SJCRH30 (cell line): ENCODE results near the gene SGIP1. TPM values are rescaled to one million over a fixed set of nuclear protein-coding genes. Genes with fewer than 3 reads are reported as not detected.
"Not testable (repeated sequence)": the region's sequence is repeated elsewhere in the genome, so short reads cannot be mapped to it uniquely, and the experiment has no call there.

Experiments
- DNase-seq, 2 experiments: peaks; one replicate each; pipeline ENCODE4 v3.0.0-alpha.2; 2015 to 2020
- H3K27ac ChIP-seq: fragments of 250-450 bp; sonication (Bioruptor Pico); 2 replicates; pipeline ENCODE4 v1.5.1; 2020; ENCODE audit warnings: mild to moderate bottlenecking, moderate library complexity
- H3K27me3 ChIP-seq: fragments of 250-450 bp; sonication (Bioruptor Pico); 2 replicates; pipeline ENCODE4 v1.5.1; 2020; ENCODE audit warnings: mild to moderate bottlenecking, moderate library complexity
- H3K36me3 ChIP-seq: fragments of 250-450 bp; sonication (Bioruptor Pico); 2 replicates; pipeline ENCODE4 v1.5.1; 2020; ENCODE audit warnings: mild to moderate bottlenecking, moderate library complexity
- H3K4me1 ChIP-seq: fragments of 250-450 bp; sonication (Bioruptor Pico); 2 replicates; pipeline ENCODE4 v1.5.1; 2020; ENCODE audit warnings: mild to moderate bottlenecking, moderate library complexity
- H3K4me3 ChIP-seq: fragments of 250-450 bp; sonication (Bioruptor Pico); 2 replicates; pipeline ENCODE4 v1.5.1; 2020; ENCODE audit warnings: mild to moderate bottlenecking, moderate library complexity
- H3K9me3 ChIP-seq: fragments of 250-450 bp; sonication (Bioruptor Pico); replicated peaks from 2 replicates; pipeline ENCODE4 v1.5.1; 2020; ENCODE audit warnings: mild to moderate bottlenecking, moderate library complexity
- total RNA-seq: library from RNA; depleted of rRNA; stranded (reverse); fragments of >200 nt; shearing (Covaris generic); gene quantifications from 2 replicates; pipeline ENCODE4 v1.2.3, GENCODE V29; 2014

SGIP1 gene
- total RNA-seq, 1 experiment from 2014 or later, result 0.18 TPM

DNA sequence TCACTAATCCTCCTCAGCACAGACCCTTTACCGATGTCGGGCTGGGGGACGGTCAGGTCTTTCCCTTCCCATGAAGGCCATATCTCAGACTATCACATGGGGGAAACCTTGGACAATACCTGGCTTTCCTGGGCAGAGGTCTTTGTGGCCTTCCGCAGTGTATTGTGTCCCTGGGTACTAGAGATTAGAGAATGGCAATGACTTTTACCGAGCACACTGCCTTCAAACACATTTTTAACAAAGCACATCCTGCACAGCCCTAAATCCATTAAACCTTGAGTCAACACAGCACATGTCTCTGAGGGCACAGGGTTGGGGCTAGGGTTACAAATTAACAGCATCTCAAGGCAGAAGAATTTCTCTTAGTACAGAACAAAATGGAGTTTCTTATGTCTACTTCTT is 58.2 kb downstream of the SGIP1 start:
- not testable (repeated sequence) for H3K36me3 ChIP-seq, H3K4me1 ChIP-seq, H3K4me3 ChIP-seq, H3K9me3 ChIP-seq, H3K27ac ChIP-seq, H3K27me3 ChIP-seq
- peak; percentile 24 to 39 for DNase-seq

- peaks cover 27% of the 10 kb centered on the region for H3K4me1 ChIP-seq
- H3K27me3 ChIP-seq, result no peaks in the 10 kb centered on the region
- DNase-seq, result no peak
- no peak overlapping the region for H3K4me3 ChIP-seq
- no peaks in the 10 kb centered on the region for H3K9me3 ChIP-seq
- H3K27ac ChIP-seq, result no peak overlapping the region
- H3K36me3 ChIP-seq, result no peaks in the 10 kb centered on the region
Observed at GRCh38 chr1:66596191-66596590, 62.2 kb downstream of the SGIP1 start.

- no peaks in the 10 kb centered on the region for H3K27me3 ChIP-seq
- no peaks in the 10 kb centered on the region for H3K36me3 ChIP-seq
- peaks cover 25% of the 10 kb centered on the region for H3K4me1 ChIP-seq
- no peak overlapping the region for H3K4me3 ChIP-seq
- H3K27ac ChIP-seq, result no peak overlapping the region
- H3K9me3 ChIP-seq, result no peaks in the 10 kb centered on the region
- DNase-seq, result no peak
Observed at GRCh38 chr1:66597500-66597899, 63.5 kb downstream of the SGIP1 start.

DNA sequence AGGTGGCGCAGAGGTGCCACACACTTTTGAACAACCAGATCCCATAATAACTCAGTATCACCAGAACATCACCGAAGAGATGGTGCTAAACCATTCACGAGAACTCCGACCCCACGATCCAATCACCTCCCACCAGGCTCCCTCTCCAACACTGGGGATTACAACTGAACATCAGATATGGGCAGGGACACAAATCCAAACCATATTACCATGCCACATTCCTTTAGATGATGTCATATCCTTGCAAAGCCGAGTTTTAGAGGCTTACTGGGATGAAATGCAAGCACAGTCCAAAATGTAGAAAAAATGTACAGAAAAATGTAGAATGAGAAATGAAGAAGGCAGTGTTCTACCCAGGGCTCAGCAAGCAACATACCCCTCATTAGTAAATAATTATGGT is 64.7 kb downstream of the SGIP1 start:
- Histone ChIP-seq H3K27ac (peak overlapping the region; percentile 38), H3K4me3 (no peak overlapping the region), H3K36me3 (no peaks in the 10 kb centered on the region), H3K27me3 (no peaks in the 10 kb centered on the region), H3K9me3 (no peaks in the 10 kb centered on the region), H3K4me1 (peaks cover 24% of the 10 kb centered on the region)
- DNase-seq, result peak; percentile 53 to 70

DNA sequence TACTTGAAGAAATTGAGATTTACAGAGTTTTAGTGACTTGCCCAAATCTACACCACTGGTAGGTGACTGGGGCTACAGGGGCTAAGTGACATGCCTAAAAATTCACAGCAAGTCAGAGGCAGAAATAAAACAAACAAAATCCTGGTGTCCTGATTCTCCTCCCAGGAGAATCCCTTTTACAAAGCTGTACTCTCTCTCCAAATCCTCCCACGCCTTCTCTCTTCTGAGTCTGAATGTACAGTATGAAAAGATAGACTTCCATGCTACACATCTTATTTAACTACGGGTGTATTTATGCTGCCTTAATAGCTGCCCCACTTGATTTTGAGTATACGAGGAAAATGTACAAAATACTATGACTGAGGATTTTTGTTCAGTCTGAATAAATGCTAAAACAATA is 65.4 kb downstream of the SGIP1 start:
- Histone ChIP-seq H3K4me1 (peaks cover 24% of the 10 kb centered on the region), H3K4me3 (no peak overlapping the region), H3K9me3 (no peaks in the 10 kb centered on the region), H3K27me3 (no peaks in the 10 kb centered on the region), H3K27ac (peak overlapping the region; percentile 38), H3K36me3 (no peaks in the 10 kb centered on the region)
- peak in 1 of 2 experiments; percentile 28 for DNase-seq

DNA sequence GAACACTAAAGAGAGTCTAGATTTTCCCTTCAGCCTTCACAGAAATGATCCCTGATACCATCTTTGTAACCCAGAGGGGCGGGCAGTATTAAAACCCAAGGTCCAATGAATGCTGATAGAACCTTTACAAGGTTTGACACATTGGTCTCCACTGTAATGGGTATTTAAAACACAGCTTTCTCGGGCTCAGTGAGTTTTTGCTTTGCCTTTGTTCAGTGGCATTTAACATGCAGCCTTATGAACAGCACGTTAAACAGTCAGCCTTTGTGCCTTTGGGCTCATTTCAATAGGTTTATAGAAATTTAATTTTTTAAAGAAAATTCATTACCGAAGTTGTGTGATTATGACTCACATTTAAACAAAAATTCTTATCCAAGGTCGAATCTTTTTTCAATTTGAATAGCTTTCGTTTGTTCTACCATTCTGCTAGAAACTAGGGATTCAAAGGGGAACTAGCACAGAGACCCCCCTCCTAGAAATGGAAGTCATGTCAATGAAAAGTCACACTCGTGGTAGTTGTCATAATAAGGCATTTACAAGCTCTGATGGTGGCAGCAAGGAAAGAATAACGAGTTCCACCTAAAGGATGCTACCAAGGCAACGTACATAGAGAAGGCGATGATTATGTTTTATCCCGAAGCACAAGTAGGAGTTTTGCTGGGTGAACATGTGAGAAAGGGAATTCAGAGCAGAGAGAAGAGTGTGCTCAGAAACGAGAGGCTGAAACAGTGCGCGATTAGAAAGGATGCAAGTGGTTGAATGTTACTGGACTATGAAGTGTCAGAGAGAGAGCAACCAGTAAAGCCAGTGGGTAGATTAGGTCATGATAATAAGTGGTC is 66.2 kb downstream of the SGIP1 start:
- Histone ChIP-seq H3K36me3 (no peaks in the 10 kb centered on the region), H3K9me3 (no peaks in the 10 kb centered on the region), H3K4me3 (no peak overlapping the region), H3K27me3 (no peaks in the 10 kb centered on the region), H3K27ac (no peak overlapping the region; the same call in 1 of the 2 replicates), H3K4me1 (peaks cover 24% of the 10 kb centered on the region)
- DNase-seq, result no peak

GRCh38 chr1:66605419-66605997 is 71.6 kb downstream of the SGIP1 start:
- Histone ChIP-seq H3K36me3 (no peaks in the 10 kb centered on the region), H3K4me1 (no peaks in the 10 kb centered on the region), H3K9me3 (no peaks in the 10 kb centered on the region), H3K27me3 (no peaks in the 10 kb centered on the region), H3K4me3 (no peak overlapping the region), H3K27ac (no peak overlapping the region)
- no peak for DNase-seq

- H3K4me3 ChIP-seq, result no peak overlapping the region
- H3K4me1 ChIP-seq, result no peaks in the 10 kb centered on the region
- no peak for DNase-seq
- H3K27me3 ChIP-seq, result no peaks in the 10 kb centered on the region
- H3K27ac ChIP-seq, result no peak overlapping the region
- no peaks in the 10 kb centered on the region for H3K36me3 ChIP-seq
- no peaks in the 10 kb centered on the region for H3K9me3 ChIP-seq
Observed at GRCh38 chr1:66606362-66607065, 72.6 kb downstream of the SGIP1 start.

DNA sequence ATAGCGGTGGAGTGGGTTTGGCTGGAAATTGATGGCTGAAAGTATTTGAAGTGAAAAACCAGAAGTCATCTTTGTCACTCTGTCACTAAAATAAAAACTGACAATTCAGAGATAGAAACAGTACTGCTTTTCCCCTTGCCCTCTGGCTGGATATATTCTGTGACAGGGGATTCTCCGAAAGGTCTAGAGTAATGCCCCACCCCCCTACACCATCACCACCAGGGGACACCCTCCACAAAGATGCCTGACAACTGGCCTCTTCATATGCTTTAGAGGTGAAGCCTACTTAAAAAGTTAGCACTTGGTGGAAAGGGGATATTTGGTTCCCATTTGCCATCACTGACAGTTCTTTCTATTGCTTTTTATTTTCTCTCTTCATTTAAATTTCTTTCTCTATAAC is 73.5 kb downstream of the SGIP1 start:
- Histone ChIP-seq H3K36me3 (no peaks in the 10 kb centered on the region), H3K27me3 (no peaks in the 10 kb centered on the region), H3K9me3 (no peaks in the 10 kb centered on the region), H3K27ac (no peak overlapping the region), H3K4me3 (no peak overlapping the region), H3K4me1 (no peaks in the 10 kb centered on the region)
- DNase-seq, result no peak

- H3K9me3 ChIP-seq, result no peaks in the 10 kb centered on the region
- H3K27ac ChIP-seq, result no peak overlapping the region
- no peaks in the 10 kb centered on the region for H3K36me3 ChIP-seq
- no peaks in the 10 kb centered on the region for H3K4me1 ChIP-seq
- H3K4me3 ChIP-seq, result no peak overlapping the region
- no peak for DNase-seq
- H3K27me3 ChIP-seq, result no peaks in the 10 kb centered on the region
Observed at GRCh38 chr1:66613187-66613586, 79.2 kb downstream of the SGIP1 start.

DNA sequence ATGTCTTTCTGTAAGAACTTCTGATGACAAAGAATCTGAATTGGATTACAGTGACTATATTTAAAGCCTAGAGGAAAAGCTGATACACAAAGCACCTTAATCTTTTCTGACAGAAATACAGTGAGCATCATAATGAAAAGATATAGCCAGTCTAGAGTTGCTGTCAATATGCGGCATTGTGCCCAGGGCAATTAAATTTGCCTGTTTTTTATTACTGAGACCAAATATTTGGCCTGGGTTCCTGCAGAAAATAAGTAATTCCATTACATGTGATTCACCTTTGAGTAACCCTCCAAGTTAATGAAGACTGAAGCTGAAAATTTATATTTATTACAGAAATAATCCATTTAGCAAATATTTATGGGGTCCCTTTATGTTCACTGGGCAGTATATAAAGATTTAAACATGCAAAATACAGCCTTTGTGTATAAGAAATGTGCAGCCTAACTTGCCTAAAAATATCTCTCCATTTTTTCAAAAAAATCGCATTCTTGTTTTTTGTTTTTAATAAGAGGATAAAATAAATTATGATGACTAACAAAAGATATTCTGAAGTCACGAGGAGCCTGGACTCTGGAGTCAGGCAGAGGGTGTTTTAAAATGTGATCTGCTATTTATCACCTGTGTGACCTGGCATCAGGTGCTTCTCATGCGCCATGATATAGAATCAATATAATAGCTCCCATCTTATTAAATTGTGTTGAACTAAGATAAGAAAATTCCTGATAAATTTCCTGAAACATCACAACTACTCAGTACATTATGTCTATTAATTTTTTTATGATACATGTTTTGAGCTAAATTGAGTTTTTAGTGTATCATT is 83.6 kb downstream of the SGIP1 start:
- Histone ChIP-seq H3K4me1 (no peaks in the 10 kb centered on the region), H3K27me3 (no peaks in the 10 kb centered on the region), H3K27ac (no peak overlapping the region), H3K4me3 (no peak overlapping the region), H3K9me3 (no peaks in the 10 kb centered on the region), H3K36me3 (no peaks in the 10 kb centered on the region)
- DNase-seq, result no peak

GRCh38 chr1:66618390-66618789 is 84.4 kb downstream of the SGIP1 start:
- no peaks in the 10 kb centered on the region for H3K36me3 ChIP-seq
- H3K9me3 ChIP-seq, result no peaks in the 10 kb centered on the region
- no peaks in the 10 kb centered on the region for H3K27me3 ChIP-seq
- no peak overlapping the region for H3K27ac ChIP-seq
- no peak for DNase-seq
- no peak overlapping the region for H3K4me3 ChIP-seq
- H3K4me1 ChIP-seq, result no peaks in the 10 kb centered on the region

GRCh38 chr1:66623812-66624211 is 89.9 kb downstream of the SGIP1 start:
- Histone ChIP-seq H3K27ac (no peak overlapping the region), H3K4me3 (no peak overlapping the region), H3K9me3 (no peaks in the 10 kb centered on the region), H3K27me3 (no peaks in the 10 kb centered on the region), H3K36me3 (no peaks in the 10 kb centered on the region), H3K4me1 (no peaks in the 10 kb centered on the region; the same call in 1 of the 2 replicates)
- DNase-seq, result no peak

DNA sequence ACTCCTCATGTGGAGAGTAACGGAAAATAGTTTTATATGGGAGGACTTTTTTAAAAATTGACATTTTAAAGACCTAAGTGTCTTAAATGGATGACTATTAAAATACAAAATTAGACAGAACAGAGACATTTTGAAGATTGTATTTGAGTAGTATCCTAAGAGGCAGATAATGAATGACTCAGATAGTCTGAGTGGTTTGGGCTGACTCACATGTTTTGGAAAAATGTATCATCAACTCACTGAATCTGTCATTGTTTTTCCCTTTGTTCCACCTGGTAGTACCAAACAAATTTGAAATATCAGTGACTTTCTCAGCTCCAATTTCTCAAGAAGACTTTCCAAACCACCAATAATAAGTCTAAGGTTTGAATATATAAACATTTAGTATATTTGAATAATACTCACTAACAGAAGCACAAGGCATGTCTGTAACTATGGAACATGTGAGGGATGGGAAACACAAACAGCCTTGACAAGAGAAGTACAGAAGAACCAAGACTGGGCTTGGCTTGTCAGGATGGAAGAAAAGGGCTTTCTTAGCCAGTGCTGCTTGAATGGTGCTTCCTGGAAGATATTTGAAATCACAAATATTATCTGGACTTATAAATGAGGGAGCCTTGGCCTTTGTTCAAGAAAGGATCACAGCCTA is 90.6 kb downstream of the SGIP1 start:
- H3K4me3 ChIP-seq, result no peak overlapping the region
- H3K27me3 ChIP-seq, result no peaks in the 10 kb centered on the region
- no peak overlapping the region for H3K27ac ChIP-seq
- no peaks in the 10 kb centered on the region for H3K9me3 ChIP-seq
- no peaks in the 10 kb centered on the region; the same call in 1 of the 2 replicates for H3K4me1 ChIP-seq
- no peak for DNase-seq
- H3K36me3 ChIP-seq, result no peaks in the 10 kb centered on the region
